Activated B cell treated with CpG ODN at 0.5 μM for 24 hours (primary cell): ENCODE results near the gene SLC38A9. TPM values are rescaled to one million over a fixed set of nuclear protein-coding genes. Genes with fewer than 3 reads are reported as not detected.

Source experiments
- ATAC-seq: fragments of 200-7000 bp; cut with Tn5 transposase; one replicate; pipeline ENCODE4 v1.10.0; 2021; ENCODE audit warnings: low read depth, mild to moderate bottlenecking, moderate library complexity
- CTCF ChIA-PET: fragments of 350-600 bp; sonication (Branson Sonifier 250); formaldehyde crosslinking; loops from one replicate; lab custom pipeline; 2021; ENCODE audit warnings: antibody characterized with exemption; lab: Charles Lee
- POLR2A ChIA-PET: fragments of 350-600 bp; sonication (Branson Sonifier 250); formaldehyde crosslinking; loops from one replicate; lab custom pipeline; 2021; ENCODE audit warnings: antibody characterized with exemption; lab: Charles Lee
- DNase-seq: peaks from one replicate; pipeline ENCODE4 v3.0.0; 2022
- H3K27ac Mint-ChIP-seq: one replicate; pipeline ENCODE4 v1.8.0; 2020; ENCODE audit warnings: mixed read lengths
- H3K27me3 Mint-ChIP-seq: one replicate; pipeline ENCODE4 v1.8.0; 2021; ENCODE audit warnings: mixed read lengths
- H3K36me3 Mint-ChIP-seq: one replicate; pipeline ENCODE4 v1.8.0; 2021; ENCODE audit warnings: low read depth, mixed read lengths
- H3K4me1 Mint-ChIP-seq: one replicate; pipeline ENCODE4 v1.8.0; 2021; ENCODE audit warnings: mixed read lengths
- H3K4me3 Mint-ChIP-seq: one replicate; pipeline ENCODE4 v1.8.0; 2020; ENCODE audit warnings: mild to moderate bottlenecking, mixed read lengths
- H3K9me3 Mint-ChIP-seq: one replicate; pipeline ENCODE4 v1.8.0; 2020; ENCODE audit warnings: mixed read lengths
- CTCF ChIP-seq: fragments of 200-600 bp; IDR thresholded peaks from one replicate; pipeline ENCODE4 v1.8.0; 2022; ENCODE audit warnings: antibody characterized with exemption, mild to moderate bottlenecking
- intact Hi-C: fragments of 100-400 bp; cut with micrococcal nuclease; formaldehyde crosslinking; loops from one replicate; pipeline ENCODE4 v1.15.1; 2024
- total RNA-seq: library from RNA; stranded (reverse); gene quantifications from 2 replicates; pipeline ENCODE4 v1.2.3, GENCODE V29; 2022

The SLC38A9 gene
- total RNA-seq, 1 donor from 2014 or later = 29.9 TPM

- intact Hi-C loops = no loop called here
- POLR2A ChIA-PET = no interaction called here
- Mint-ChIP-seq H3K27ac (no peak overlapping the region), H3K9me3 (no peaks in the 10 kb centered on the region), H3K27me3 (peaks cover 1% of the 10 kb centered on the region), H3K36me3 (no peaks in the 10 kb centered on the region), H3K4me3 (no peak overlapping the region), H3K4me1 (peaks cover 18% of the 10 kb centered on the region)
- ATAC-seq (no peak), DNase-seq (no peak)
- TF ChIP-seq CTCF = no peak
- CTCF ChIA-PET = no interaction called here
Measured at GRCh38 chr5:55603922-55604321, 108.2 kb downstream of the SLC38A9 start.

- H3K9me3 Mint-ChIP-seq = no peaks in the 10 kb centered on the region
- H3K27ac Mint-ChIP-seq = no peak overlapping the region
- no peak overlapping the region for H3K4me3 Mint-ChIP-seq
Measured at GRCh38 chr5:55601628-55602027, 110.5 kb downstream of the SLC38A9 start.

GRCh38 chr5:55601204-55601618, 110.9 kb downstream of the SLC38A9 start:
- ChIA-PET POLR2A (no interaction called here), CTCF (no interaction called here)
- H3K36me3 Mint-ChIP-seq = no peaks in the 10 kb centered on the region
- no peak for TF ChIP-seq CTCF
- no peak for ATAC-seq
- no peak overlapping the region for H3K27ac Mint-ChIP-seq
- H3K27me3 Mint-ChIP-seq = peaks cover 1% of the 10 kb centered on the region
- peaks cover 18% of the 10 kb centered on the region for H3K4me1 Mint-ChIP-seq
- DNase-seq = no peak
- intact Hi-C loops = no loop called here
- H3K4me3 Mint-ChIP-seq = no peak overlapping the region
- H3K9me3 Mint-ChIP-seq = no peaks in the 10 kb centered on the region

More at GRCh38 chr5:55601628-55602027, 110.5 kb downstream of the SLC38A9 start:
- ChIA-PET CTCF (no interaction called here), POLR2A (no interaction called here)
- H3K4me1 Mint-ChIP-seq = peaks cover 18% of the 10 kb centered on the region
- ATAC-seq (no peak), DNase-seq (no peak)
- intact Hi-C loops = no loop called here
- H3K27me3 Mint-ChIP-seq = peaks cover 1% of the 10 kb centered on the region
- TF ChIP-seq CTCF = no peak
- H3K36me3 Mint-ChIP-seq = no peaks in the 10 kb centered on the region

GRCh38 chr5:55600497-55601203, 111.5 kb downstream of the SLC38A9 start:
- CTCF ChIA-PET = no interaction called here
- Mint-ChIP-seq H3K36me3 (no peaks in the 10 kb centered on the region), H3K4me3 (no peak overlapping the region), H3K27me3 (peaks cover 1% of the 10 kb centered on the region), H3K9me3 (no peaks in the 10 kb centered on the region), H3K4me1 (peaks cover 18% of the 10 kb centered on the region), H3K27ac (no peak overlapping the region)
- POLR2A ChIA-PET = no interaction called here
- TF ChIP-seq CTCF = no peak
- ATAC-seq (no peak), DNase-seq (no peak)
- intact Hi-C loops = no loop called here

- peaks cover 1% of the 10 kb centered on the region for H3K27me3 Mint-ChIP-seq
- ChIA-PET CTCF (no interaction called here), POLR2A (no interaction called here)
- peaks cover 18% of the 10 kb centered on the region for H3K4me1 Mint-ChIP-seq
- H3K27ac Mint-ChIP-seq = no peak overlapping the region
- H3K9me3 Mint-ChIP-seq = no peaks in the 10 kb centered on the region
- no peak overlapping the region for H3K4me3 Mint-ChIP-seq
- intact Hi-C loops = no loop called here
- no peak for ATAC-seq
- no peaks in the 10 kb centered on the region for H3K36me3 Mint-ChIP-seq
- no peak for TF ChIP-seq CTCF
- no peak for DNase-seq
Measured at GRCh38 chr5:55600086-55600485, 112.0 kb downstream of the SLC38A9 start.
